HEK293 (cell line): Measurements from ENCODE around the gene GPN1.
A peak's percentile ranks its signal among the peaks of the same experiment; 100 is the strongest.

Experiments
- EGR2 ChIP-seq: fragments of 450-650 bp; formaldehyde crosslinking; IDR thresholded peaks from 2 replicates; pipeline ENCODE4 v1.5.1; 2016; ENCODE audit warnings: low read depth, missing biosample characterization, missing genetic modification characterization
- GLIS1 ChIP-seq: fragments of 450-650 bp; formaldehyde crosslinking; IDR thresholded peaks from 2 replicates; pipeline ENCODE4 v1.5.1; 2016; ENCODE audit warnings: missing biosample characterization, missing genetic modification characterization
- KLF17 ChIP-seq: fragments of 450-650 bp; formaldehyde crosslinking; IDR thresholded peaks from 2 replicates; pipeline ENCODE4 v1.5.1; 2016; ENCODE audit warnings: missing biosample characterization, missing genetic modification characterization
- KLF8 ChIP-seq: fragments of 450-650 bp; formaldehyde crosslinking; IDR thresholded peaks from 2 replicates; pipeline ENCODE4 v1.5.1; 2016; ENCODE audit warnings: missing biosample characterization, missing genetic modification characterization
- PBX3 ChIP-seq: sonication (generic); formaldehyde crosslinking; IDR thresholded peaks from 2 replicates; pipeline ENCODE4 v1.8.1; 2022; ENCODE audit warnings: mild to moderate bottlenecking, moderate library complexity, missing genetic modification reagents
- PRDM1 ChIP-seq: fragments of 450-650 bp; formaldehyde crosslinking; IDR thresholded peaks from 2 replicates; pipeline ENCODE4; 2016; ENCODE audit warnings: missing biosample characterization, missing genetic modification characterization
- PRDM2 ChIP-seq: fragments of 450-650 bp; formaldehyde crosslinking; IDR thresholded peaks from 2 replicates; pipeline ENCODE4 v1.5.1; 2016; ENCODE audit warnings: missing biosample characterization, missing genetic modification characterization, borderline replicate concordance
- PRDM6 ChIP-seq: fragments of 450-650 bp; formaldehyde crosslinking; IDR thresholded peaks from 2 replicates; pipeline ENCODE4 v1.5.1; 2017; ENCODE audit warnings: missing biosample characterization, missing genetic modification characterization
- RBAK ChIP-seq: fragments of 450-650 bp; formaldehyde crosslinking; IDR thresholded peaks from 2 replicates; pipeline ENCODE4 v1.5.1; 2016; ENCODE audit warnings: missing biosample characterization, missing genetic modification characterization
- SALL2 ChIP-seq: fragments of 450-650 bp; formaldehyde crosslinking; IDR thresholded peaks from 2 replicates; pipeline ENCODE4 v1.5.0; 2017; ENCODE audit warnings: missing biosample characterization, mild to moderate bottlenecking, missing genetic modification characterization, borderline replicate concordance
- SCRT1 ChIP-seq: fragments of 450-650 bp; formaldehyde crosslinking; IDR thresholded peaks from 2 replicates; pipeline ENCODE4 v1.5.1; 2016; ENCODE audit warnings: missing biosample characterization, missing genetic modification characterization, borderline replicate concordance
- SCRT2 ChIP-seq: fragments of 450-650 bp; formaldehyde crosslinking; IDR thresholded peaks from 2 replicates; pipeline ENCODE4 v1.5.1; 2016; ENCODE audit warnings: missing biosample characterization, missing genetic modification characterization
- ZNF175 ChIP-seq: fragments of 450-650 bp; formaldehyde crosslinking; IDR thresholded peaks from 2 replicates; pipeline ENCODE4 v1.5.1; 2016; ENCODE audit warnings: missing biosample characterization, missing genetic modification characterization
- ZNF184 ChIP-seq: fragments of 450-650 bp; IDR thresholded peaks from 2 replicates; pipeline ENCODE4 v1.5.1; 2018; ENCODE audit warnings: missing biosample characterization, mild to moderate bottlenecking, missing genetic modification characterization
- ZNF19 ChIP-seq: fragments of 450-650 bp; formaldehyde crosslinking; IDR thresholded peaks from 2 replicates; pipeline ENCODE4; 2016; ENCODE audit warnings: missing biosample characterization, missing genetic modification characterization, low read depth
- ZNF221 ChIP-seq: fragments of 450-650 bp; formaldehyde crosslinking; IDR thresholded peaks from 2 replicates; pipeline ENCODE4 v1.5.1; 2017; ENCODE audit warnings: missing biosample characterization, missing genetic modification characterization, borderline replicate concordance
- ZNF292 ChIP-seq: fragments of 450-650 bp; formaldehyde crosslinking; IDR thresholded peaks from 2 replicates; pipeline ENCODE4 v1.5.1; 2016; ENCODE audit warnings: low read depth, missing biosample characterization, missing genetic modification characterization, borderline replicate concordance
- ZNF394 ChIP-seq: fragments of 450-650 bp; formaldehyde crosslinking; IDR thresholded peaks from 2 replicates; pipeline ENCODE4 v1.5.1; 2016; ENCODE audit warnings: missing biosample characterization, missing genetic modification characterization, mild to moderate bottlenecking, moderate library complexity, borderline replicate concordance
- ZNF488 ChIP-seq: fragments of 450-650 bp; formaldehyde crosslinking; IDR thresholded peaks from 2 replicates; pipeline ENCODE4 v1.5.1; 2016; ENCODE audit warnings: missing biosample characterization, missing genetic modification characterization
- ZNF585B ChIP-seq: fragments of 450-650 bp; formaldehyde crosslinking; IDR thresholded peaks from 2 replicates; pipeline ENCODE4 v1.5.1; 2016; ENCODE audit warnings: missing biosample characterization, missing genetic modification characterization
- ZNF610 ChIP-seq: fragments of 450-650 bp; formaldehyde crosslinking; IDR thresholded peaks from 2 replicates; pipeline ENCODE4 v1.5.1; 2016; ENCODE audit warnings: missing biosample characterization, missing genetic modification characterization, borderline replicate concordance
- ZNF629 ChIP-seq: fragments of 450-650 bp; formaldehyde crosslinking; IDR thresholded peaks from 2 replicates; pipeline ENCODE4 v1.5.1; 2017; ENCODE audit warnings: missing biosample characterization, missing genetic modification characterization
- ZNF639 ChIP-seq: fragments of 450-650 bp; formaldehyde crosslinking; IDR thresholded peaks from 2 replicates; pipeline ENCODE4 v1.5.1; 2016; ENCODE audit warnings: missing biosample characterization, missing genetic modification characterization
- ZNF704 ChIP-seq: fragments of 450-650 bp; formaldehyde crosslinking; IDR thresholded peaks from 2 replicates; pipeline ENCODE4 v1.5.1; 2016; ENCODE audit warnings: missing biosample characterization, missing genetic modification characterization

The GPN1 gene

GRCh38 chr2:27628767-27629709, at the start of gene GPN1, which contains the start of gene CCDC121 (continued):
- TF ChIP-seq PRDM6 (no peak), PRDM1 (tag by site-specific recombination) (peak; percentile 63; the same call in 1 of the 2 replicates), ZNF175 (tag by site-specific recombination) (no peak), ZNF292 (tag by site-specific recombination) (no peak), SCRT2 (tag by site-specific recombination) (peak; percentile 85), ZNF639 (tag by site-specific recombination) (no peak), KLF17 (tag by site-specific recombination) (0 out of 2 replicates have a peak, but pooled peaks have one; percentile 58), ZNF221 (tag by site-specific recombination) (no peak), ZNF610 (tag by site-specific recombination) (0 out of 2 replicates have a peak, but pooled peaks have one; percentile 48), ZNF704 (tag by site-specific recombination) (no peak), ZNF19 (tag by site-specific recombination) (no peak), ZNF394 (peak; percentile 31; the same call in 1 of the 2 replicates), ZNF585B (tag by site-specific recombination) (no peak), KLF8 (tag by site-specific recombination) (peak; percentile 76), PBX3 (CRISPR knock-in tag) (no peak), ZNF488 (tag by site-specific recombination) (no peak), SALL2 (tag by site-specific recombination) (no peak), EGR2 (tag by site-specific recombination) (no peak), SCRT1 (no peak), RBAK (tag by site-specific recombination) (no peak), ZNF184 (tag by site-specific recombination) (no peak), ZNF629 (peak; percentile 82), PRDM2 (tag by site-specific recombination) (no peak), GLIS1 (tag by site-specific recombination) (peak; percentile 46; the same call in 1 of the 2 replicates)
